ENCODE results near the gene ALX3.

The ALX3 gene

GRCh38 chr1:110070671-110071242, at the start of gene ALX3:
Gene ALX3 (minus strand): TSS chr1:110070672. CDS start chr1:110070612, 60 bp downstream.
- Mint-ChIP-seq H3K36me3 (ENCODE audit: low read depth) (no peaks in the 10 kb centered on the region), H3K9me3 (no peaks in the 10 kb centered on the region), H3K4me1 (ENCODE audit: low read depth) (peaks cover 18% of the 10 kb centered on the region), H3K4me3 (peak within 1 kb of the TSS; percentile 35), H3K27ac (no peak within 1 kb of the TSS), H3K27me3 (peaks cover 81% of the 10 kb centered on the region)
- no peak for DNase-seq

GRCh38 chr1:110119843-110120242, 49.4 kb upstream of the ALX3 start:
- Mint-ChIP-seq H3K27ac (no peak overlapping the region), H3K4me3 (no peak overlapping the region), H3K27me3 (peaks cover 26% of the 10 kb centered on the region), H3K9me3 (peaks cover 6% of the 10 kb centered on the region), H3K4me1 (ENCODE audit: low read depth) (peaks cover 10% of the 10 kb centered on the region), H3K36me3 (ENCODE audit: low read depth) (peaks cover 2% of the 10 kb centered on the region)
- no peak for DNase-seq

GRCh38 chr1:110118636-110119396, 48.3 kb upstream of the ALX3 start:
- H3K4me1 Mint-ChIP-seq (ENCODE audit: low read depth) = peaks cover 10% of the 10 kb centered on the region
- DNase-seq = no peak
- no peak overlapping the region for H3K4me3 Mint-ChIP-seq
- H3K27me3 Mint-ChIP-seq = peaks cover 22% of the 10 kb centered on the region
- H3K27ac Mint-ChIP-seq = no peak overlapping the region
- H3K36me3 Mint-ChIP-seq (ENCODE audit: low read depth) = peaks cover 2% of the 10 kb centered on the region
- H3K9me3 Mint-ChIP-seq = peaks cover 6% of the 10 kb centered on the region

GRCh38 chr1:110114784-110115183, 44.3 kb upstream of the ALX3 start:
- Mint-ChIP-seq H3K9me3 (no peaks in the 10 kb centered on the region), H3K4me3 (no peak overlapping the region), H3K36me3 (ENCODE audit: low read depth) (no peaks in the 10 kb centered on the region), H3K27me3 (peaks cover 33% of the 10 kb centered on the region), H3K4me1 (ENCODE audit: low read depth) (peaks cover 7% of the 10 kb centered on the region), H3K27ac (no peak overlapping the region)
- no peak for DNase-seq

- Mint-ChIP-seq H3K4me3 (no peak overlapping the region), H3K4me1 (ENCODE audit: low read depth) (peaks cover 6% of the 10 kb centered on the region), H3K27me3 (peaks cover 36% of the 10 kb centered on the region), H3K27ac (no peak overlapping the region), H3K9me3 (no peaks in the 10 kb centered on the region), H3K36me3 (ENCODE audit: low read depth) (no peaks in the 10 kb centered on the region)
- no peak for DNase-seq
Measured at GRCh38 chr1:110114173-110114572, 43.7 kb upstream of the ALX3 start.

- Mint-ChIP-seq H3K27me3 (peaks cover 33% of the 10 kb centered on the region), H3K9me3 (no peaks in the 10 kb centered on the region), H3K4me1 (ENCODE audit: low read depth) (peaks cover 1% of the 10 kb centered on the region), H3K36me3 (ENCODE audit: low read depth) (no peaks in the 10 kb centered on the region), H3K4me3 (no peak overlapping the region), H3K27ac (no peak overlapping the region)
- no peak for DNase-seq
Measured at GRCh38 chr1:110113551-110113950, 43.1 kb upstream of the ALX3 start.

GRCh38 chr1:110112656-110113055, 42.2 kb upstream of the ALX3 start:
- no peak for DNase-seq

GRCh38 chr1:110112143-110112542, 41.7 kb upstream of the ALX3 start, which contains the start of gene UBL4B:
Gene UBL4B (plus strand): TSS chr1:110112443. CDS start chr1:110112535, 92 bp downstream.
- no peak within 1 kb of the TSS for H3K27ac Mint-ChIP-seq
- H3K9me3 Mint-ChIP-seq = no peaks in the 10 kb centered on the region
- H3K4me3 Mint-ChIP-seq = no peak within 1 kb of the TSS
- no peaks in the 10 kb centered on the region for H3K36me3 Mint-ChIP-seq (ENCODE audit: low read depth)
- no peak for DNase-seq
- H3K27me3 Mint-ChIP-seq = peaks cover 25% of the 10 kb centered on the region
- no peaks in the 10 kb centered on the region for H3K4me1 Mint-ChIP-seq (ENCODE audit: low read depth)

More at GRCh38 chr1:110112656-110113055, 42.2 kb upstream of the ALX3 start:
- H3K4me1 Mint-ChIP-seq (ENCODE audit: low read depth) = no peaks in the 10 kb centered on the region
- no peak overlapping the region for H3K27ac Mint-ChIP-seq
- peaks cover 28% of the 10 kb centered on the region for H3K27me3 Mint-ChIP-seq
- no peaks in the 10 kb centered on the region for H3K9me3 Mint-ChIP-seq
- no peak overlapping the region for H3K4me3 Mint-ChIP-seq
- H3K36me3 Mint-ChIP-seq (ENCODE audit: low read depth) = no peaks in the 10 kb centered on the region

- H3K4me1 Mint-ChIP-seq (ENCODE audit: low read depth) = no peaks in the 10 kb centered on the region
- H3K9me3 Mint-ChIP-seq = no peaks in the 10 kb centered on the region
- H3K27ac Mint-ChIP-seq = no peak overlapping the region
- H3K27me3 Mint-ChIP-seq = peaks cover 17% of the 10 kb centered on the region
- H3K36me3 Mint-ChIP-seq (ENCODE audit: low read depth) = no peaks in the 10 kb centered on the region
- no peak overlapping the region for H3K4me3 Mint-ChIP-seq
- no peak for DNase-seq
Measured at GRCh38 chr1:110111081-110111480, 40.6 kb upstream of the ALX3 start.

GRCh38 chr1:110107867-110108469, 37.5 kb upstream of the ALX3 start:
- Mint-ChIP-seq H3K9me3 (no peaks in the 10 kb centered on the region), H3K36me3 (ENCODE audit: low read depth) (no peaks in the 10 kb centered on the region), H3K27ac (no peak overlapping the region), H3K4me3 (no peak overlapping the region), H3K27me3 (peaks cover 14% of the 10 kb centered on the region), H3K4me1 (ENCODE audit: low read depth) (no peaks in the 10 kb centered on the region)
- DNase-seq = no peak

GRCh38 chr1:110106013-110106941, 35.8 kb upstream of the ALX3 start:
- peak; percentile 75 for DNase-seq
- no peaks in the 10 kb centered on the region for H3K9me3 Mint-ChIP-seq

GRCh38 chr1:110102081-110102480, 31.6 kb upstream of the ALX3 start:
- no peak for DNase-seq
- Mint-ChIP-seq H3K36me3 (ENCODE audit: low read depth) (no peaks in the 10 kb centered on the region), H3K27ac (no peak overlapping the region), H3K4me1 (ENCODE audit: low read depth) (no peaks in the 10 kb centered on the region), H3K9me3 (no peaks in the 10 kb centered on the region), H3K4me3 (no peak overlapping the region), H3K27me3 (no peaks in the 10 kb centered on the region)

More at GRCh38 chr1:110106013-110106941, 35.8 kb upstream of the ALX3 start:
- Mint-ChIP-seq H3K36me3 (ENCODE audit: low read depth) (no peaks in the 10 kb centered on the region), H3K27me3 (peaks cover 6% of the 10 kb centered on the region), H3K4me3 (no peak overlapping the region), H3K27ac (no peak overlapping the region), H3K4me1 (ENCODE audit: low read depth) (no peaks in the 10 kb centered on the region)

- H3K27me3 Mint-ChIP-seq = peaks cover 13% of the 10 kb centered on the region
- no peak overlapping the region for H3K4me3 Mint-ChIP-seq
- no peak overlapping the region for H3K27ac Mint-ChIP-seq
- H3K9me3 Mint-ChIP-seq = no peaks in the 10 kb centered on the region
- no peak for DNase-seq
- no peaks in the 10 kb centered on the region for H3K36me3 Mint-ChIP-seq (ENCODE audit: low read depth)
- no peaks in the 10 kb centered on the region for H3K4me1 Mint-ChIP-seq (ENCODE audit: low read depth)
Measured at GRCh38 chr1:110100335-110100734, 29.9 kb upstream of the ALX3 start.
